PC-3 (cell line): ENCODE measurements around the gene PRAC1.

Experiments
- EZH2 ChIP-seq: fragments of 300-600 bp; sonication (generic); IDR thresholded peaks from one replicate; pipeline ENCODE4 v1.6.1; 2017; ENCODE audit warnings: antibody characterized with exemption, mild to moderate bottlenecking, low read length; ENCODE audit not compliant: unreplicated experiment
- EZH2phosphoT487 ChIP-seq: fragments of 300-600 bp; sonication (generic); IDR thresholded peaks from 2 replicates; pipeline ENCODE4 v1.6.1; 2018; ENCODE audit warnings: mild to moderate bottlenecking, antibody characterized with exemption, low read length, borderline replicate concordance
- TF ChIP-seq, protein P1 (sequence below): fragments of 300-600 bp; sonication (generic); conservative IDR thresholded peaks from 2 replicates; pipeline ENCODE4 v1.5.1; 2017; ENCODE audit warnings: antibody characterized with exemption, low read depth, mild to moderate bottlenecking, low read length

- TF ChIP-seq, protein P1, sequence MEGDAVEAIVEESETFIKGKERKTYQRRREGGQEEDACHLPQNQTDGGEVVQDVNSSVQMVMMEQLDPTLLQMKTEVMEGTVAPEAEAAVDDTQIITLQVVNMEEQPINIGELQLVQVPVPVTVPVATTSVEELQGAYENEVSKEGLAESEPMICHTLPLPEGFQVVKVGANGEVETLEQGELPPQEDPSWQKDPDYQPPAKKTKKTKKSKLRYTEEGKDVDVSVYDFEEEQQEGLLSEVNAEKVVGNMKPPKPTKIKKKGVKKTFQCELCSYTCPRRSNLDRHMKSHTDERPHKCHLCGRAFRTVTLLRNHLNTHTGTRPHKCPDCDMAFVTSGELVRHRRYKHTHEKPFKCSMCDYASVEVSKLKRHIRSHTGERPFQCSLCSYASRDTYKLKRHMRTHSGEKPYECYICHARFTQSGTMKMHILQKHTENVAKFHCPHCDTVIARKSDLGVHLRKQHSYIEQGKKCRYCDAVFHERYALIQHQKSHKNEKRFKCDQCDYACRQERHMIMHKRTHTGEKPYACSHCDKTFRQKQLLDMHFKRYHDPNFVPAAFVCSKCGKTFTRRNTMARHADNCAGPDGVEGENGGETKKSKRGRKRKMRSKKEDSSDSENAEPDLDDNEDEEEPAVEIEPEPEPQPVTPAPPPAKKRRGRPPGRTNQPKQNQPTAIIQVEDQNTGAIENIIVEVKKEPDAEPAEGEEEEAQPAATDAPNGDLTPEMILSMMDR: no peak
- TF ChIP-seq EZH2phosphoT487 (no peak), EZH2 (no peak)
Measured at GRCh38 chr17:48737330-48738043, 15.2 kb upstream of the PRAC1 start.
